Head of caudate nucleus (tissue), 42 donors: Measurements from ENCODE around the gene SPATA31C1.
"Not testable (repeated sequence)": the region's sequence is repeated elsewhere in the genome, so short reads cannot be mapped to it uniquely, and the experiment has no call there.

ENCODE experiments used
- DNase-seq, 42 donors: peaks; one replicate each; pipeline versions ENCODE4 v3.0.0 to v3.0.0-alpha.2; 2020 to 2021; ENCODE audit warnings: mixed read lengths in 7 of 42
- intact Hi-C: fragments of 100-400 bp; cut with DNase I; formaldehyde crosslinking; loops from one replicate; pipeline ENCODE4 v1.15.0; 2022

SPATA31C1 gene

DNA sequence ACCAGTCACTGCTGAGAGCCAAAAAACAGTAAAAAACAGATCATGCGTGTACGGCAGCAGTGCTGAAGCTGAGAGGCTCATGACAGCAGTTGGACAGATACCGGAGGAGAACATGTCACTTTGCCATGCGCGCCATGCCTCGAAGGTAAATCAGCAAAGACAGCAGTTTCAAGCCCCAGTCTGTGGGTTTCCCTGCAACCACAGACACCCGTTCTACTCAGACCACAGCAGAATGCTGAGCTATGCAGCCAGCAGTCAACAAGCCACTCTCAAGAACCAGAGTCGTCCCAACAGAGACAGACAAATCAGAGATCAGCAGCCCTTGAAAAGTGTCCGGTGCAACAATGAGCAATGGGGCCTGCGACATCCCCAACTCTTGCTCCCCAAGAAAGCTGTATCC lies 5.2 kb downstream of the SPATA31C1 start:
- intact Hi-C loops, DNase-seq: not testable (repeated sequence)

DNA sequence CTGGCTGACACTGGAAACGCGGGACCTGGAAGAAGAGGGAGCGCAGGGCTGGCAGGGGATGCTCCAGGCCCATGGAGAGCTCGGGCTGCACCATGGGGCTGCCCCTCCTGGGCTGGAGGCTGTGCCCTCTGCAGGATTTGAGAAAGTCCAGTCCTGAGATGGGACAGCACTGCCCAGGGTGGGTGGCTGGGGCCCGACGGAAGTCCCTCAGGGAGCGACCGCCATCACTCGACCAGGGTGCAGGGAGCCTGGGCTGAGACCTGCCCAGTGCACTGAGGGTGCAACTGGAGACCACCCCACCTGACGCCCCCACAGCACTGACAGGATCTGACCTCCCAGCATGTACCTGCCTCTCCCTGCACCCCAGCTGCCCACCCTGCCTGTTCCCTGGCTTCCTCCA lies 7.1 kb downstream of the SPATA31C1 start:
- DNase-seq, intact Hi-C loops: not testable (repeated sequence)

DNA sequence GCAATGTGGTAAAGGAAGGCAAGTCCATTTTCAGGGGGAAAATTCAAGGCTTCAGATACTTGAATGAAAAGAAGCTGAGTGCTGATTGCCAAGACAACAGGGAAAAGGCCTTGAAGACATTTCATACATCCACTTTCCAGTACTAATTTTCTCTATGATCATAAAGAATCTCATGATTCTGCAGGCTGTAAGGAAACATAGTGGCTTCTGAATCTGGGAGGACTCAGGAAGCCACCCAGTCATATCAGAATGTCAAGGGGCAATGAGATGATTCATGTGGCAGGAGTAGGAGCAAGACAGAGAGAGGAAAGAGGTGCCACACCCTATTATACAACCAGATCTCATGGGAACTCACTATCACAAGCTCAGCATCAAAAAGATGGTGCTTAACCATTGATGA lies 11.4 kb downstream of the SPATA31C1 start:
- intact Hi-C loops, DNase-seq: not testable (repeated sequence)

DNA sequence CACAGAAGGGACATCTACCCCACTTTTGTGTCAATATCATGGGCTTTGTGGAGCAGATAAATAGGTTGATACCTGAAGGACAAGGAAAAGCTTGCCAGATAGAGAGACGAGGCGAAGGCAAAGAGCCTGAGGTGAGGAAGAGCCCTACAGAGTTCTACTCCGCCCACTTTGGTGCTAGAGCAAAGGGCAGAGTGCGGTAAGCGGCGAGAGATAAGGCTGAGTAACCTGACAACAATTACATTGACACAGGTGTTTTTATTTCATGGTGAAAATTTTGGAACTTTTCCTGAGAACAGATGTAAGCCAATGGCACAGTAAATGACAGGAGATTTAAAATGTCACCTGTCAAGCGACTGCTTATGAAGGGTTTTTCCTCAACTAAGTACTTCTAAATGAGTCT lies 16.7 kb downstream of the SPATA31C1 start:
- DNase-seq, intact Hi-C loops: not testable (repeated sequence)

DNA sequence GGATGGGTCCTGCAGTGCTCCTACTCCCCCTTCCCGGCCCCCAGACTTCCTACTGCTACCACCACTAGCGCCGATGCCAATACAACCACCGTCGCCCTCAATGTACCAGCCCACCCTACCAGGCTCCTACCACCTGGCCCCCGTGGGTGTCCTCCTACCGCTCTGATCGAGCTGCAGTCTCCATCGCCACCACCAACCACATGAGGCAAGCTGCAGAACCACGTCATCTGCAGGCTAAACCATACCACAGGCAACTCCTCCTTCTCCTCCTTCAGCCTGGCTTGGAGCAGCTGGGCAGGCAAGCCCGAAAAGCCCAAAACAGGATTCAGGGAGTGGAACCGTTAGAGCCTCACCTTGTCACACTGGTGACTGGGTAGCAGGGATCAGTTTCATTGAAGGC lies 19.6 kb downstream of the SPATA31C1 start:
- intact Hi-C loops, DNase-seq: not testable (repeated sequence)

DNA sequence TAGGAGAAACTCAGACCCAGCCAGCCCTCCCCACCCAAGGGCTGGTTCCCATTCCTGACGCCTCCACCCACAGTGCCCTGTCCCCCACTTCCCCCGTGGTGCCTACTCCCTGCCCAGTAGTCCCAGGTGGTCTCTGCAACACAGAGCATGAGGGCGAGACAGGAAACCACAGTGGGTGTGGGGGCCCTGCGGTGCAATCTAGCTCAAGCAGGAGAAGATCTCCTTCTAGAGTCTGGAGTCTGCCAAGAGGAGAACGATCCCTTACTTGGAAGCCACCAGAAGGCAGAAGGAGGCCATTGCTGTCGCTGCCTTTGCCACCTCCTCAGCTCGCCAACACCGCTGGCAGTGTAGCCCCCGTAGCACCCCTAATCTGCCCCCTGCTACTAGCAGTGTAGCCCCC lies 20.2 kb downstream of the SPATA31C1 start:
- DNase-seq, intact Hi-C loops: not testable (repeated sequence)

DNA sequence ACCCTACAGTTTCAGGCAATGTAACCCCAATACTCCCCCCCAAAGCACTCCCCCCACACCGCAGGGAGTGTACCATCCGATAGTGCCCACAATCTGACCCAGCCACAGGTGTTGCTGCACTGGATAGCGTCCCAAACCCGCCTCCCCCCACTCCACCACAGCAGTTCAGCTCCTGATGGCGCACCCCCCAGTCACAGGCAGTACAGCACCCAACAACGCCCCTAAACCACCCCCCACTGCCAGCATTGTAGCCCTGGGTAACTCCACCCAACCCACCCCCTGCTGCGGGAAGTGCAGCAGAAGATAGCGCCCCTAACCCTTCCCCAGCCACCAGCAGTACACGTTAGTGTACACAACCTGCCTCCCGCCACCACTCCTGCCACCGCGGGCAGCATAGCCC lies 20.6 kb downstream of the SPATA31C1 start:
- DNase-seq, intact Hi-C loops: not testable (repeated sequence)

DNA sequence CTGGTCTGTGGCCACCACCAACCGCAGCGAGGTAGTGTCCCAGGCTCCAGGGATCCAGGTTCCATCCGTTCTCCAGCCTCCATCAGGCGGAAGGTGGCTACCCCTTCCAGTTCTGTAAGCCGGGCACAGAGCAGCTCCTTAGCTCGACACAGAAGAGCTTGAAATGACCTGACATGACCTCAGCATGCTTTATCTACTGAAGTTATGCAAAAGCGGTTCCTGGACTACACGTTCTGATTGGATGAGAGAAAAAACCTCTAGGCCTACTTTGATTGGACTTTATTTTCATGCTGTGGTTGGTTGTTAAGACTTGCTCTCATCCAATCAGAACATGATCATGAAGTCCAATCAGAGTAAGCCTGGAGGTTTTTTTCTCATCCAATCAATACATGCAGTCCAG lies 21.3 kb downstream of the SPATA31C1 start:
- DNase-seq, intact Hi-C loops: not testable (repeated sequence)

DNA sequence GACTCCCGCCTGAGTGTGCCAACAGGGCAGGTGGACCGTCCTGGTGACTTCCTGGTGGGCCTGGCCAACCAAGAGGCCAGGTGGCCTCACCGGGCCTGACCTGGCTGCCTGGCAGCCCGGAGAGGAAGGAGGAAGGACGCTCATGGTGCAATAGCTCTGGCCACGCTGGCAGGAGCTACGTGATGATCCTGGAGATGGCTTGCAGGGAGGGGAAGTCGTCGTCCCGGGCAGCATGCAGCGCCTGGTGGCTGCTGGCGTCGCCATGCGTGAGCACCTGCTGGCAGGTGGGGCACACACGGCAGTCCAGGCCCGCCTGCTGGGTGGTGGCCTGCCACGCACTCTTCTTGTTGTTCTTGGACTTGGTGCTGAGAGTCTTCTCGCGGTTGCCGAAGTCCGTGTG lies 26.3 kb downstream of the SPATA31C1 start:
- intact Hi-C loops, result no loop called here
- DNase-seq, result no peak

DNA sequence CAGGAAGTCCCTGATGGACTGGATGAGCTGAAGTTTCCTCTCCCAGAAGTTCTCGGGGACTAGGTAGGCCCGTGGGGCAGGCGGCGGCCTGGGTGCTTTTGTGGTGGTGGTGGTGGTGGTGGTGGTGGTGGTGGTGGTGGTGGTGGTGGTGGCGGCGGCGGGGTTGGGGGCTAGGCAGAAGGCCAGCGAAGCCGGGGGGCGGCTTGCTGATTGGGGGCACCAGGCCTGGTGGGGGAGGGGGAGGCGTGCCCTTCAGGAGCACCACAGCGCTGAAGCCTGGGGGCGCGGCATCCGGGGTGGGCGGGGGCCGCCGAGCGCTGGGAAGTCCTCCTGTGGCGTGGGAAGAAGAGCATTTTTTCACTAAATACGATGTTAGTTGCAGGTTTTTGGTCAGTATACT lies 26.9 kb downstream of the SPATA31C1 start:
- no peak for DNase-seq
- intact Hi-C loops, result no loop called here

DNA sequence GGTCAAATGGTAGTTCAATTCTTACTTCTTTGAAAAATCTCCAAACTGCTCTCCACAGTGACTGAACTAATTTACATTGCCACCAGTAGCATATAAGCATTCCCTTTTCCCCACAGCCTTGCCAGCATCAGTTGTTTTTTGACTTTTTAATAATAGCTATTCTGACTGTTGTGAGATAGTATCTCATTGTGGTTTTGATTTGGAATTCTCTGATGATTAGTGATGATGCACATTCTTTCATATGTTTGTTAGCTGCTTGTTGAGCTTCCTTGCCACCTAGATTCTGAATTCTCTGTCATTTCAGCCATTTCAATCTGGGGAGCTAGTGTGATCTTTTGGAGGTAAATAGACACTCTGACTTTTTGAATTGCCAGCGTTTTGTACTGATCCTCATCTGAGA lies 32.5 kb downstream of the SPATA31C1 start:
- DNase-seq, result no peak
- intact Hi-C loops, result no loop called here

DNA sequence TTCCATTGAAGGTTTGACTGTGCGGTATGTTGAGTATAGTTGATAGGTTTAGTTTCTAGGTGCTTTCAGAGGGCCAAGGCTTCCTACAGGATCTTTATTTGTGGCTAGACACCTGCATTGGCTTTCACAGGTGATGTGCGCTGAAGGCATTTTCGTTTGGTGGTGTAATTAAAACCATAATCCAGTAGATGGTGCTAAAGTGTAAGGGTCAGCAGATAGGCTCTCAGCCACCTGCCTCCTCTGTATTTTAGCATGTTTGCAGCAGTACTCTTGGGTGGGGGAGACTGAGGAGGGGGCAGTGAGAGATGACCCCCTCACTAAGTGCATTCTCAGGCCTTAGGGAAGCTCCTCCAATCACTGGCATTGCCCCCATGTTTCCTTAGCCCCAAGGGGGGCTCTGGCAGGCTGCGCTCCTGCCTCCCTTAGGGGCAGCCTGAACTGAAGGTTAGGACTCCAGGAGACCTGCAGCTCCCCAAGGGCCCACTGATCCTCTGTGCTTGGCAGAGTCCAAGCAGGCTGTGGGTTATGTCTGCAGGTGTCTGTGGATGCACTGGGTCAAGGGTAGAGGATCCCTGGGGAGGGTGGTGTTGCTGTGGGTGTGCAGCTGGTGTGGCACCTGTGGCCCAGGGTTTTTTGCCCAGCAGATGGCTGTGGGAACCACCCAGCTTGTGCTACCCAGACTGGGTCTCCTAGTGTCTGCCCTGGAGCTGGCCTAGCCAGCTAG lies 33.2 kb downstream of the SPATA31C1 start:
- intact Hi-C loops, result no loop called here

DNA sequence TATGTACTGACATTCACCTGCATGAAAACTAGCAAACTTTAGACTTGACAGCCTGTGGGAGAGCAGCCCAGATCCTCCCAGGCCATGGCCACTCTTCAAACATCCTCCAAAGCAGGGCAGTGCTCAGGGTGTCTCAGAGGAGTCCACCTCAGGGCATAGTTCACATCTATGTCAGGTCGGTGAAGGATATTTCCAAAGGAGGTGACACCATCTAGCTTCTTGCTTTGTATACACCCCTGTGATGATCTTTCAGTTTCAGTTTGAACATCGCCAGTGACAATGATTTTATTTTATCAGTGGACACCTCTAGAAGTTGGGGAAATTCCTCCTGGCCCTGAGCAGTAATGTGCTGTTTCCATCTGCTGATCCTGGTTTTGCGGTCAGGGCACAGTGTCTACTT lies 36.5 kb downstream of the SPATA31C1 start:
- no peak for DNase-seq
- intact Hi-C loops, result no loop called here

More for the DNA sequence above, 33.2 kb downstream of the SPATA31C1 start:
- DNase-seq, result no peak

DNA sequence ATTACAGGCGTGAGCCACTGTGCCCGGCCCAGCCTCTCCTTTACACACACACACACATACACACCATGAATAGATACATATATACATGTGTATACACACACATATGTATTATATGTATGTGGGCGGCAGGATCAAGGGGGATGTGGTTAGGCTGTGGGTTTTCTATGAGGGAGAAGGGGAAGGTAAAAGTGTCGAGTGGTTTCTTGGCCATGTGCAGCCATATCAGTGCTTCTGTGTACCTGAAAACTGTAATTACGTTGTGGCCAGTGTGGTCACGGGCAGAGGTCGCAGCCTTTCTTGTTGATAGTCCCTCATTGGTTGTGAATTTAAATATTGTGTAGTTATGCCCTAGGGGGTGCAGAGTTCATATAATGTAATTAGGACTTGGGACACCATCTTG lies 40.1 kb downstream of the SPATA31C1 start:
- intact Hi-C loops, result no loop called here
- no peak for DNase-seq

DNA sequence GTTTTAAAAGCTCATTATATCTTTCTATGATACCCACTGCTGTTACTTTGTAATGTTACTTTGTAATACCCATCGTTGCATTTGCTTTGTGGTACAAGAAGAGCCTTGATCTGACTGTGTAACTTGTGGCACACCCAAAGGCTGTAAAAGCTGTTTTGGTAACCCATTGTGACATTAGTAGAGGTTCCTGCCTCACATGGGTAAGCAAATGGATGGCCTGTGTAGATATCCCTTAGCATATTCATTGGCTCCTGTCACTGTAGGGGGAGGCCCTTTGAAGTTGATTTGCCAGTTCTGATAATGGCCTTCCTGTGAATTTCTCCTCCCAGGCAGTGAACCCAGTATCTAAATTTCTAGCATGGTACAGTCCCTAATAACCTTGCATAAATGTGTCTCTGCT lies 40.8 kb downstream of the SPATA31C1 start:
- intact Hi-C loops, result no loop called here
- DNase-seq, result no peak

DNA sequence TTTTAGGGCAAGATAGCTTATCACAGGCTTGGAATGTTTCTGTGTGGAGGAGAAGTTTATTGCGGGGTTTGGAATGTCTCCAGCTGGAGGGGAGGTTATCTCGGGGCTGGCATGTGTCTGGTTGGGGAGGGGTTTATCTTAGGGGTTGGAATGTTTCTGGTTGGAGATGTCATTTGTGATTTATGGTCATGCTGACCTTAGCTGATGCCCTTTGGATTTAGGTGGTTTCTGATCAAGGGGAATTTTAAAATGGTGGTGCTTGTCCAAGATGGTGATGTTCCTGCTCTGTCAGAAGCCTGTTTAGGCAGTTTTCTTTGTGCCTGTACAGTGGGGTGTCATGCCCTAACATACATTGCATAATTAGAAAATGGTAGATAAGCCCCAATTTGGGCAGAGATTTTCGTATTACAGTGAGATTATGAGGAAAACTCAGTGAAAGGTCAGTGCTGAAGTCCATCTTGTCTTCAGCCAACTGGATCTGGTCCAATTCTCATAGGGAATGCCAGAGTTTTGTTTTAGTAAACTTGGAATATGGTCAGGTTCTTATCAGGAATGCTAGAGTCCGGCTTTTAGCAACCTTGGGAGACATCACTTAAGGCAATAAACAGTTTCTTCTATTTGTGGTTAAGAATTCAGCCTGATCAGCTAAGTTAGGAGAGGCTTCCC lies 42.3 kb downstream of the SPATA31C1 start:
- intact Hi-C loops, result no loop called here

DNA sequence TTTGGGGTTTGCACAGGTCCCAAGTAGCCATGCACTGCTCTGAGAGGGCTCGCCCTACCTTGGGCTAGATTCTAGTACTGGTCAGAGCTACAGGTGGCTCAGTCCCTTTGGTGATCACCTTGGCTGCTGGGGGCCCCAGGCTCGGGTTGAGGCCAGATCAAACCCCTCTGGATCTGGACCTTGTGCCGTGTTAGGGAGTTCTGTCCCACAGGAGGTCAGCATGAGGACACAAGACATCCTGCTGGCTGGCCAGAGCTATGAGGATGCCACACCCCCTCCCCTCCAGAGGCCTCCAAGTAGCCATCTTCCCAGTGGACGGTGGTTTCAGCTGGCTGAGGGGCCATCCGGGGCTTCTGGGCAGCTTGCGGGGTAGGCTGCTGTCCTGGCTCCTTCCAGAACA lies 46.0 kb downstream of the SPATA31C1 start:
- intact Hi-C loops, result no loop called here
- no peak for DNase-seq

More for the DNA sequence above, 42.3 kb downstream of the SPATA31C1 start:
- no peak for DNase-seq

DNA sequence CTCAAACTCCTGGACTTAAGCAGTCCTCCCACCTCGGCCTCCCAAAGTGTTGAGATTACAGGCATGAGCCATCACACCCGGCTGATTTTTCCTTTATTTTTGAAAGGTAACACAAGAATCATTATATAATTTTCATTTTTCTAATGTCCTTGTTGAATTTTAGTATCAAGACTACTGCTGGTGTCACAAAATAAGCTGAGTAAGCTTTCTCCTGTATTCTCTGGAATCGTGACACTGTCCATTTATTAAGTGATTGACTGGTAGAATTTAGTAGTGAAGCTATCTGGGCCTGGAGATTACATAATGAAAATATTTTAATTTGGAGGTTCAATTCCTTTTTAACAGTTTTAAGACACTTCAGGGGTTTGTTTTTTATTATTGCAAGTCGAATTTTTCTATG lies 47.1 kb downstream of the SPATA31C1 start:
- intact Hi-C loops, result no loop called here

DNA sequence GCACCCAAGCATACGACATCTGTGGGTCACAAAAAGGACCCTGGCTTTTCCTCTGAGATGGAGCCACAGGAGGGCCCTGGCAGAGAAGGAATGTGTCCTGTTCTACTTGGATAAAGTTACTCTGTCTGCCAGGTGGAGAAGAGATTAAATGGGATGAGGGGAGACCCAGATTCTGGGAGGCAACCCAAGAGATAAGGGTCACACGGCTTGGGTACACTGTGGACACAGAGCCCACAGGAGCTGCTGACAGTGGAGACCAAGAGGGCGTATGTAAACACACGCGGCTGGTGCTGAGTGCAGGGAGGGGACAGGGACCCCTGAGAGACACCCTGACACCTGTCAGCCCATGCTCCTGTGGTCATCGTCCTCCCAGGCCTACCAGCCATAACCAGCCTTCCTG lies 50.4 kb downstream of the SPATA31C1 start:
- intact Hi-C loops, result no loop called here
- no peak for DNase-seq

More for the DNA sequence above, 47.1 kb downstream of the SPATA31C1 start:
- DNase-seq, result no peak

DNA sequence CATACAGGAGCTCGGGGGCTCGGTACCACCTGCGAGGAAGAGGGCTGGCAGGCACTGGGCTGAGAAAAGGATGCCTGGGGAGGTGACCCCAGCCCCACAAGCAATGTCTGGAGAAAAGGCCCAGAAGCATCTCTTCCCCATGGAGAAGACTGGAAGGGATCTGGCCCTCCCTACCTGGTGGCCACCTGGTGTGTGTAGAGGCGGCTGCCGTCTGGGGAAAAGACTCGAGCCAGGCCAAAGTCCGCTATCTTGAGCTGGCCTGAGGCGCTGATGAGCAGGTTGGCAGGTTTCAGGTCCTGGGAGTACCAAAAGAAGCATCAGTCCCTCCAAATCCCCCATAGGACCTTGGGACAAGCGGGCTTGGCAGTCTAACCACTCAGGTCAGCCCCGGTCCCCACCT lies 52.8 kb downstream of the SPATA31C1 start:
- intact Hi-C loops, result loop anchor here (10.0 kb wide), 1 partner anchor 246 kb away; the partner anchor contains the start of gene CTSL
- DNase-seq, result no peak

DNA sequence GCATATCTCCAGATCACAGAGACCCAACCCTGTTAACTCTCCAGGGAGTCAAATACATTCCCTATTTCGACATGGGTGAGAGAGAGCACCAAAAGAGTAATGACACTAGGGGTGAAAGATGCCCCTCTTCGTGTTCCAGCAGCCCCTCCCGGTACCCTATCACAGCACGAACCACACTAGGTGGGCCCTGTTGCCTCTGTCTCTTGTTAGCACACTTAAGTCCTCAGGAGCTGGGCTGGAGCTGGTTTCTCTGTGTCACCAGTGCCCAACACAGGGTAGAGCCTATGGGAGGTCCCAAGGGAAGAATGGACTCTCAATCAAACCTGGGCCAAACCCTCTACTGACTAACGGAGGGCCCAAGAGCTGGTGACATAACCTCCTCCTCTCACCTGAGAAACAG lies 55.4 kb downstream of the SPATA31C1 start:
- DNase-seq, result no peak
- intact Hi-C loops, result loop anchor here (10.0 kb wide), 1 partner anchor 248 kb away; the partner anchor contains the start of gene CTSL
